AG04450 (cell line): ENCODE results near the gene GALNT2. TPM values are rescaled to one million over a fixed set of nuclear protein-coding genes. Genes with fewer than 3 reads are reported as not detected.

Experiments
- CTCF ChIA-PET: fragments of 300-600, 350-600 bp; formaldehyde crosslinking; extraction: SDS; loops from one replicate; lab custom pipeline; 2022; ENCODE audit warnings: antibody characterized with exemption, inconsistent platforms; lab: Charles Lee
- POLR2A ChIA-PET: fragments of 350-600 bp; formaldehyde crosslinking; extraction: SDS; loops from one replicate; lab custom pipeline; 2021; ENCODE audit warnings: antibody characterized with exemption, inconsistent platforms; lab: Yijun Ruan, JAX
- DNase-seq: peaks from one replicate; pipeline ENCODE4 v3.0.0-alpha.2; 2011; ENCODE audit warnings: low read depth, low spot score
- H3K27ac ChIP-seq: one replicate; pipeline ENCODE4 v1.5.1; 2012; ENCODE audit warnings: low read depth, low read length, control low read depth
- H3K27me3 ChIP-seq: one replicate; pipeline ENCODE4 v1.6.0; 2012; ENCODE audit warnings: low read length; ENCODE audit not compliant: control insufficient read depth, insufficient read depth
- H3K4me3 ChIP-seq: 2 replicates; pipeline ENCODE4 v1.5.1; 2011; ENCODE audit warnings: mild to moderate bottlenecking, low read depth, low read length, control low read depth
- H3K9me3 ChIP-seq: 2 replicates; pipeline ENCODE4 v1.5.1; 2012; ENCODE audit warnings: low read length; ENCODE audit not compliant: control insufficient read depth, insufficient read depth
- polyA plus RNA-seq: library from polyadenylated mRNA; depleted of rRNA; stranded (reverse); fragments of >200 nt; gene quantifications from 2 replicates; pipeline ENCODE4 v1.2.3, GENCODE V29; 2011
- TF ChIP-seq, protein P1 (sequence below): IDR thresholded peaks from 2 replicates; pipeline ENCODE4 v1.5.1; 2011; ENCODE audit warnings: low read depth, low read length, control low read depth, inconsistent platforms

Gene GALNT2
- polyA plus RNA-seq, 1 experiment: 121 TPM

DNA sequence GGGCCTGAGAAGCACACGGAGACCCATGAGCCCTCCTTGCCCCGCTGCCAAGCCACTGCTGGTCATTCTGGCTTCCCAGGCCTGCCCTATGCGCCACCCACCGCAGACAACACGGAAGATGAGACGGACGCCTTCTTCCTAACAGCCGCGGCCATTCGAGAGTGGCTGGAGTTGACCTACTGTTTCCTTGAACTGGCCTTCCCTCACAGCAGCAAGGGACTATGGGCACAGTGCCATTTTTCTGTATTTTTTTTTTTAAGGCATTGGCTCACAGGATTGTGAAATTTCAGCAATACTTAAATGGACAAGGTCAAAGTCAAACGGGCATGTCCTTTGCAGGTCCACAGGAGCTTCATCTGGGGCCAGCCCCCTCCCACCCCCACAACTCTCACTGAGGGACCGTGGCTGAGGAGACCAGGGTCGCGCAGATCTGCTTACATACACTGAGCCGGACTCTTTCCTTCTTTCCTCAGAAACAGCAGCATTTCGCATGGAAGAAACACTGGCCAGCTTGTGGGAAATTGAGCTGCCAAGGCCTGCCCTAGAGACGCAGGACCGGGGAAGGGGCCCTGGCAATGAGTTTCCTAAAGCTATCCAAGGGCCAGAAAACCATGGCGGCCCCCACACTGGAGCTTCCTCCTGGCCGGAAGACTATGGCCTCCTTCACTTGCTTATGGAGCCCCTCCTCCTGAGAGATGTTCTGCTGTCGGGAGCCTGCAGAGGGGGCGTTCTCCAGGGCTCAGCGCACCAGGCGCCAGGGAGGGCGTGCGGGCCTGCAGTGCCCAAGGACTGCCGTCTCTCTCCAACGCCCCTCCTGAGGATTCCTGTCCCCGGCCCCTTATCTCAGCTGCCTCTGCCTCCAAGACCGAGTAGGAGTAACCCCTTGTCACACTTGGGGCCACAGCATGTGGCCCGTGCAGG is 260.2 kb downstream of the GALNT2 start:
- TF ChIP-seq, protein P1, sequence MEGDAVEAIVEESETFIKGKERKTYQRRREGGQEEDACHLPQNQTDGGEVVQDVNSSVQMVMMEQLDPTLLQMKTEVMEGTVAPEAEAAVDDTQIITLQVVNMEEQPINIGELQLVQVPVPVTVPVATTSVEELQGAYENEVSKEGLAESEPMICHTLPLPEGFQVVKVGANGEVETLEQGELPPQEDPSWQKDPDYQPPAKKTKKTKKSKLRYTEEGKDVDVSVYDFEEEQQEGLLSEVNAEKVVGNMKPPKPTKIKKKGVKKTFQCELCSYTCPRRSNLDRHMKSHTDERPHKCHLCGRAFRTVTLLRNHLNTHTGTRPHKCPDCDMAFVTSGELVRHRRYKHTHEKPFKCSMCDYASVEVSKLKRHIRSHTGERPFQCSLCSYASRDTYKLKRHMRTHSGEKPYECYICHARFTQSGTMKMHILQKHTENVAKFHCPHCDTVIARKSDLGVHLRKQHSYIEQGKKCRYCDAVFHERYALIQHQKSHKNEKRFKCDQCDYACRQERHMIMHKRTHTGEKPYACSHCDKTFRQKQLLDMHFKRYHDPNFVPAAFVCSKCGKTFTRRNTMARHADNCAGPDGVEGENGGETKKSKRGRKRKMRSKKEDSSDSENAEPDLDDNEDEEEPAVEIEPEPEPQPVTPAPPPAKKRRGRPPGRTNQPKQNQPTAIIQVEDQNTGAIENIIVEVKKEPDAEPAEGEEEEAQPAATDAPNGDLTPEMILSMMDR: no peak
- no peak overlapping the region for H3K4me3 ChIP-seq
- DNase-seq: no peak
- H3K27me3 ChIP-seq: no peaks in the 10 kb centered on the region
- ChIA-PET CTCF (no interaction called here), POLR2A (no interaction called here)
- H3K27ac ChIP-seq: no peak overlapping the region
- no peaks in the 10 kb centered on the region; the same call in 1 of the 2 replicates for H3K9me3 ChIP-seq

DNA sequence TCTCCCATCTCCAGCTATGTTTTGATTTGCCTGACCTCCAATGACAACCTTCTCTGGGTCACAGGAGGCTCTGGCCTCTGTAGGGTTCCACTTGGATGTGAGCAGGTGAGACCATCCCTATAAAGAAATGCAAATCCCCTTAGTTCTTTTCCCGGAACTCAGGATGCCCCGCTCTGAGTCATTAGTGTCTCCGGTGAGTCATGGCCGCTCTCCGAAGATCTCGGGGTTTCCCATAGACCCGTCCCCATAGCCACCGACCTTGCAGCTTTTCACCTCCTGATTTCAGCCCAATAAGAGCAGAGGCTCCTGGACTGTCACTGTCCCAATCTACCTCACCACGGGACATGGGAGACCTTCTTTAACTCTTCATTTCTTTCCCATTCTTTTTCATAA is 260.9 kb downstream of the GALNT2 start:
- H3K27me3 ChIP-seq: no peaks in the 10 kb centered on the region
- no peak overlapping the region for H3K27ac ChIP-seq
- no peak overlapping the region for H3K4me3 ChIP-seq
- CTCF ChIA-PET: no interaction called here
- DNase-seq: no peak
- POLR2A ChIA-PET: no interaction called here
- peaks cover 5% of the 10 kb centered on the region; the same call in 1 of the 2 replicates for H3K9me3 ChIP-seq
- TF ChIP-seq, protein P1: no peak

DNA sequence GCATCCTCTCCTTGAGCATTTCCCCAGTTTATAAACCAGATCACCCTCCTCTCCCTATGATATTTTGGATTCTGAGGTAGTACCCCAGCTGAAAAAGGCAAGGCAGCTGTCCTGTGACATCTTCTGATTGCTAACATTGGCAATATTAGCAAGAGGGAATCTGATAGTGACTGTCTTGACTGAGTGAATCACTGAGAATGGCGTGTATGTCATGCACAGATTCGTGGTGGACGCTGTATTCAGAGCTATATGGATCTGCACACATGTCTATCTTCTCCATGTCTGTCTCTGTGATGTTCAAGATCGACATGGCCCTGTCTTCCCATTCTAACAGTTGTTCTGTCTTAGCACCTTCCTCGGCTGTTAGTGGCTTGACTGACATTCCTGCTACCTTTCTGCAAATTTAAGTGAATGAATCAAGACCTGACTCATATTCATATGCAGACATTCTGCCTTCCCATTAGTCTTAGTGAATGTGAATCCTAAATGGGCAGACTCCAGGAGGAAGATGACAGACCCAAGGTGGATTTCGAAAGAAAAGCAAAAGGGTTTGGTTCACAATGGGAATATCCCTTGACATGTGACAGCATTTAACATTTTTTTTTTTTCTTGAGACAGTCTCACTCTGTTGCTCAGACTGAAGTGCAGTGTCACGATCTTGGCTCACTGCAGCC is 261.4 kb downstream of the GALNT2 start:
- no peak overlapping the region for H3K4me3 ChIP-seq
- POLR2A ChIA-PET: no interaction called here
- no peak overlapping the region for H3K27ac ChIP-seq
- no peak for DNase-seq
- H3K9me3 ChIP-seq: peaks cover 5% of the 10 kb centered on the region; the same call in 1 of the 2 replicates
- TF ChIP-seq, protein P1: no peak
- CTCF ChIA-PET: no interaction called here
- H3K27me3 ChIP-seq: no peaks in the 10 kb centered on the region

DNA sequence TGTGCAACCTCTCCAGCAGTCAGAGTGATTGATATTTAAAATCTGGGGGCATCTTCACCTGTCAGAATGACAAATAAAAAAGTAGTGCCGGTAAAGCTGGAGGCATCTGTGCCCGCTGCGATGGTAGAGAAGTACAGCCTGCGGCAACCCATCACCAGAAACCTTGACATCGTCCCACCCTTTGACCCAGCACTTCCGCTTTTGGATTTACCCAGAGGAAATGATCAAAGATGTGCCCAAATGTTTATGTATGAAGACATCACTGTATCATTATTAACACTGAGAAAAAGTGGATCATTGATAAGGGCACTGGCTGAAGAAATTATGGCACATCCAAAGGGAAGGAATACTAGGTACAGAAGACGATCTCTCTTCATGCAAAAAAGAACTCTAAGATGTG is 263.1 kb downstream of the GALNT2 start:
- ChIA-PET CTCF (no interaction called here), POLR2A (no interaction called here)
- TF ChIP-seq, protein P1: no peak
- H3K9me3 ChIP-seq: peaks cover 5% of the 10 kb centered on the region; the same call in 1 of the 2 replicates
- H3K4me3 ChIP-seq: no peak overlapping the region
- DNase-seq: no peak
- H3K27me3 ChIP-seq: no peaks in the 10 kb centered on the region
- no peak overlapping the region for H3K27ac ChIP-seq
